Measurements from ENCODE around the gene GOT2. TPM values are rescaled to one million over a fixed set of nuclear protein-coding genes. Genes with fewer than 3 reads are reported as not detected.
"Not testable (repeated sequence)": the region's sequence is repeated elsewhere in the genome, so short reads cannot be mapped to it uniquely, and the experiment has no call there.

GOT2 gene
- 33.4 TPM for total RNA-seq

- H3K9ac ChIP-seq (ENCODE audit: low read depth in 1 of 3, low read length in 3 of 3) = peak within 1 kb of the TSS; percentile 83 to 94 (median 84)
- no peaks in the 10 kb centered on the region for H3K27me3 ChIP-seq (ENCODE audit: control insufficient read depth in 3 of 3, insufficient read depth in 3 of 3, low read length in 3 of 3)
- H3K36me3 ChIP-seq (ENCODE audit: control insufficient read depth in 3 of 3, insufficient read depth in 3 of 3, low read length in 3 of 3) = no peaks in the 10 kb centered on the region
- H3K27ac ChIP-seq (ENCODE audit: low read depth, low read length) = peak within 1 kb of the TSS; percentile 78
- peaks cover 13 to 48% (median 34%) of the 10 kb centered on the region in 3 donors for H3K4me1 ChIP-seq (ENCODE audit: control insufficient read depth in 3 of 3, insufficient read depth in 3 of 3, low read length in 3 of 3)
- H3K9me3 ChIP-seq (ENCODE audit: control insufficient read depth in 3 of 3, low read length in 3 of 3) = no peaks in the 10 kb centered on the region
- peak within 1 kb of the TSS; percentile 88 to 98 (median 94) for H3K4me3 ChIP-seq (ENCODE audit: low read length in 3 of 3)
These were observed at the start of gene GOT2 for GRCh38 chr16:58733671-58734458. TSS of gene GOT2 (minus strand) at chr16:58734316. CDS start at chr16:58734228, 88 bp downstream.

GRCh38 chr16:58779291-58779690, 45.2 kb upstream of the GOT2 start:
- not testable (repeated sequence) for H3K9ac ChIP-seq (ENCODE audit: low read depth in 1 of 3, low read length in 3 of 3); H3K4me3 ChIP-seq (ENCODE audit: low read length in 3 of 3); H3K36me3 ChIP-seq (ENCODE audit: control insufficient read depth in 3 of 3, insufficient read depth in 3 of 3, low read length in 3 of 3); H3K27ac ChIP-seq (ENCODE audit: low read depth, low read length); H3K9me3 ChIP-seq (ENCODE audit: control insufficient read depth in 3 of 3, low read length in 3 of 3); H3K27me3 ChIP-seq (ENCODE audit: control insufficient read depth in 3 of 3, insufficient read depth in 3 of 3, low read length in 3 of 3); H3K4me1 ChIP-seq (ENCODE audit: control insufficient read depth in 3 of 3, insufficient read depth in 3 of 3, low read length in 3 of 3)

GRCh38 chr16:58773870-58774269, 39.8 kb upstream of the GOT2 start:
- no peaks in the 10 kb centered on the region for H3K9me3 ChIP-seq (ENCODE audit: control insufficient read depth in 3 of 3, low read length in 3 of 3)
- H3K36me3 ChIP-seq (ENCODE audit: control insufficient read depth in 3 of 3, insufficient read depth in 3 of 3, low read length in 3 of 3) = no peaks in the 10 kb centered on the region
- H3K4me3 ChIP-seq (ENCODE audit: low read length in 3 of 3) = no peak overlapping the region
- H3K27me3 ChIP-seq (ENCODE audit: control insufficient read depth in 3 of 3, insufficient read depth in 3 of 3, low read length in 3 of 3) = no peaks in the 10 kb centered on the region
- H3K27ac ChIP-seq (ENCODE audit: low read depth, low read length) = no peak overlapping the region
- H3K4me1 ChIP-seq (ENCODE audit: control insufficient read depth in 3 of 3, insufficient read depth in 3 of 3, low read length in 3 of 3) = no peaks in the 10 kb centered on the region
- no peak overlapping the region for H3K9ac ChIP-seq (ENCODE audit: low read depth in 1 of 3, low read length in 3 of 3)

- Histone ChIP-seq H3K4me1 (ENCODE audit: control insufficient read depth in 3 of 3, insufficient read depth in 3 of 3, low read length in 3 of 3) (no peaks in the 10 kb centered on the region), H3K27me3 (ENCODE audit: control insufficient read depth in 3 of 3, insufficient read depth in 3 of 3, low read length in 3 of 3) (no peaks in the 10 kb centered on the region), H3K27ac (ENCODE audit: low read depth, low read length) (no peak overlapping the region), H3K9me3 (ENCODE audit: control insufficient read depth in 3 of 3, low read length in 3 of 3) (no peaks in the 10 kb centered on the region), H3K4me3 (ENCODE audit: low read length in 3 of 3) (no peak overlapping the region), H3K36me3 (ENCODE audit: control insufficient read depth in 3 of 3, insufficient read depth in 3 of 3, low read length in 3 of 3) (no peaks in the 10 kb centered on the region), H3K9ac (ENCODE audit: low read depth in 1 of 3, low read length in 3 of 3) (no peak overlapping the region)
These were observed 34.0 kb upstream of the GOT2 start for GRCh38 chr16:58768145-58768544.

GRCh38 chr16:58767581-58767980, 33.5 kb upstream of the GOT2 start:
- H3K4me3 ChIP-seq (ENCODE audit: low read length in 3 of 3) = no peak overlapping the region
- H3K4me1 ChIP-seq (ENCODE audit: control insufficient read depth in 3 of 3, insufficient read depth in 3 of 3, low read length in 3 of 3) = no peaks in the 10 kb centered on the region
- H3K9me3 ChIP-seq (ENCODE audit: control insufficient read depth in 3 of 3, low read length in 3 of 3) = no peaks in the 10 kb centered on the region
- no peaks in the 10 kb centered on the region for H3K36me3 ChIP-seq (ENCODE audit: control insufficient read depth in 3 of 3, insufficient read depth in 3 of 3, low read length in 3 of 3)
- H3K9ac ChIP-seq (ENCODE audit: low read depth in 1 of 3, low read length in 3 of 3) = no peak overlapping the region
- no peak overlapping the region for H3K27ac ChIP-seq (ENCODE audit: low read depth, low read length)
- H3K27me3 ChIP-seq (ENCODE audit: control insufficient read depth in 3 of 3, insufficient read depth in 3 of 3, low read length in 3 of 3) = no peaks in the 10 kb centered on the region

GRCh38 chr16:58756650-58757332, 22.7 kb upstream of the GOT2 start:
- Histone ChIP-seq H3K27ac (ENCODE audit: low read depth, low read length) (no peak overlapping the region), H3K9me3 (ENCODE audit: control insufficient read depth in 3 of 3, low read length in 3 of 3) (no peaks in the 10 kb centered on the region), H3K9ac (ENCODE audit: low read depth in 1 of 3, low read length in 3 of 3) (no peak overlapping the region), H3K4me1 (ENCODE audit: control insufficient read depth in 3 of 3, insufficient read depth in 3 of 3, low read length in 3 of 3) (peaks cover 0 to 7% (median 5%) of the 10 kb centered on the region in 3 donors), H3K36me3 (ENCODE audit: control insufficient read depth in 3 of 3, insufficient read depth in 3 of 3, low read length in 3 of 3) (no peaks in the 10 kb centered on the region), H3K27me3 (ENCODE audit: control insufficient read depth in 3 of 3, insufficient read depth in 3 of 3, low read length in 3 of 3) (no peaks in the 10 kb centered on the region), H3K4me3 (ENCODE audit: low read length in 3 of 3) (no peak overlapping the region)

GRCh38 chr16:58755989-58756649, 22.0 kb upstream of the GOT2 start:
- Histone ChIP-seq H3K27me3 (ENCODE audit: control insufficient read depth in 3 of 3, insufficient read depth in 3 of 3, low read length in 3 of 3) (no peaks in the 10 kb centered on the region), H3K36me3 (ENCODE audit: control insufficient read depth in 3 of 3, insufficient read depth in 3 of 3, low read length in 3 of 3) (no peaks in the 10 kb centered on the region), H3K27ac (ENCODE audit: low read depth, low read length) (no peak overlapping the region), H3K9ac (ENCODE audit: low read depth in 1 of 3, low read length in 3 of 3) (no peak overlapping the region), H3K4me3 (ENCODE audit: low read length in 3 of 3) (no peak overlapping the region), H3K9me3 (ENCODE audit: control insufficient read depth in 3 of 3, low read length in 3 of 3) (no peaks in the 10 kb centered on the region), H3K4me1 (ENCODE audit: control insufficient read depth in 3 of 3, insufficient read depth in 3 of 3, low read length in 3 of 3) (peaks cover 0 to 7% (median 5%) of the 10 kb centered on the region in 3 donors)

GRCh38 chr16:58753711-58754134, 19.6 kb upstream of the GOT2 start:
- H3K27me3 ChIP-seq (ENCODE audit: control insufficient read depth in 3 of 3, insufficient read depth in 3 of 3, low read length in 3 of 3) = no peaks in the 10 kb centered on the region
- H3K27ac ChIP-seq (ENCODE audit: low read depth, low read length) = no peak overlapping the region
- H3K9me3 ChIP-seq (ENCODE audit: control insufficient read depth in 3 of 3, low read length in 3 of 3) = no peaks in the 10 kb centered on the region
- H3K4me3 ChIP-seq (ENCODE audit: low read length in 3 of 3) = no peak overlapping the region
- H3K4me1 ChIP-seq (ENCODE audit: control insufficient read depth in 3 of 3, insufficient read depth in 3 of 3, low read length in 3 of 3) = peaks cover 0 to 7% (median 5%) of the 10 kb centered on the region in 3 donors
- peak overlapping the region in 1 of 3 donors; percentile 70 for H3K9ac ChIP-seq (ENCODE audit: low read depth in 1 of 3, low read length in 3 of 3)
- no peaks in the 10 kb centered on the region for H3K36me3 ChIP-seq (ENCODE audit: control insufficient read depth in 3 of 3, insufficient read depth in 3 of 3, low read length in 3 of 3)

- H3K9me3 ChIP-seq (ENCODE audit: control insufficient read depth in 3 of 3, low read length in 3 of 3) = no peaks in the 10 kb centered on the region
- H3K36me3 ChIP-seq (ENCODE audit: control insufficient read depth in 3 of 3, insufficient read depth in 3 of 3, low read length in 3 of 3) = no peaks in the 10 kb centered on the region
- H3K4me3 ChIP-seq (ENCODE audit: low read length in 3 of 3) = no peak overlapping the region
These were observed 10.4 kb upstream of the GOT2 start for GRCh38 chr16:58744497-58744896.

GRCh38 chr16:58741976-58742375, 7.9 kb upstream of the GOT2 start:
- Histone ChIP-seq H3K4me3 (ENCODE audit: low read length in 3 of 3) (no peak overlapping the region), H3K36me3 (ENCODE audit: control insufficient read depth in 3 of 3, insufficient read depth in 3 of 3, low read length in 3 of 3) (no peaks in the 10 kb centered on the region), H3K4me1 (ENCODE audit: control insufficient read depth in 3 of 3, insufficient read depth in 3 of 3, low read length in 3 of 3) (no peaks in the 10 kb centered on the region), H3K27me3 (ENCODE audit: control insufficient read depth in 3 of 3, insufficient read depth in 3 of 3, low read length in 3 of 3) (no peaks in the 10 kb centered on the region), H3K9ac (ENCODE audit: low read depth in 1 of 3, low read length in 3 of 3) (no peak overlapping the region), H3K9me3 (ENCODE audit: control insufficient read depth in 3 of 3, low read length in 3 of 3) (no peaks in the 10 kb centered on the region), H3K27ac (ENCODE audit: low read depth, low read length) (no peak overlapping the region)

More at GRCh38 chr16:58744497-58744896, 10.4 kb upstream of the GOT2 start:
- no peak overlapping the region for H3K27ac ChIP-seq (ENCODE audit: low read depth, low read length)
- no peak overlapping the region for H3K9ac ChIP-seq (ENCODE audit: low read depth in 1 of 3, low read length in 3 of 3)
- H3K4me1 ChIP-seq (ENCODE audit: control insufficient read depth in 3 of 3, insufficient read depth in 3 of 3, low read length in 3 of 3) = no peaks in the 10 kb centered on the region
- no peaks in the 10 kb centered on the region for H3K27me3 ChIP-seq (ENCODE audit: control insufficient read depth in 3 of 3, insufficient read depth in 3 of 3, low read length in 3 of 3)

Data from skeletal muscle tissue (tissue), 4 donors.